ENCODE measurements around the gene ZBTB42.

Gene ZBTB42

GRCh38 chr14:104795781-104796686, 4.9 kb upstream of the ZBTB42 start:
- DNase-seq = peak; percentile 46

- DNase-seq = no peak
Measured at GRCh38 chr14:104796687-104797081, 4.2 kb upstream of the ZBTB42 start.

GRCh38 chr14:104797115-104798044, 3.5 kb upstream of the ZBTB42 start:
- DNase-seq = no peak

- DNase-seq = no peak
Measured at GRCh38 chr14:104798300-104799243, 2.3 kb upstream of the ZBTB42 start.

- DNase-seq = no peak
Measured at GRCh38 chr14:104799244-104800014, 1.5 kb upstream of the ZBTB42 start.

GRCh38 chr14:104800015-104800770, 708 bp upstream of the ZBTB42 start:
- peak; percentile 79 for DNase-seq

- no peak for DNase-seq
Measured at GRCh38 chr14:104801520-104802393, 856 bp downstream of the ZBTB42 start.

GRCh38 chr14:104802394-104803184, 1.7 kb downstream of the ZBTB42 start:
- no peak for DNase-seq

- no peak for DNase-seq
Measured at GRCh38 chr14:104803280-104803911, 2.5 kb downstream of the ZBTB42 start.

GRCh38 chr14:104803912-104804410, 3.1 kb downstream of the ZBTB42 start:
- no peak for DNase-seq

- no peak for DNase-seq
Measured at GRCh38 chr14:104804481-104805325, 3.8 kb downstream of the ZBTB42 start.

- no peak for DNase-seq
Measured at GRCh38 chr14:104805326-104805678, 4.4 kb downstream of the ZBTB42 start.

GRCh38 chr14:104805941-104806624, 5.2 kb downstream of the ZBTB42 start:
- no peak for DNase-seq

- DNase-seq = no peak
Measured at GRCh38 chr14:104806625-104807465, 5.9 kb downstream of the ZBTB42 start.

GRCh38 chr14:104808456-104808855, 7.6 kb downstream of the ZBTB42 start:
- no peak for DNase-seq

GRCh38 chr14:104810316-104810715, 9.4 kb downstream of the ZBTB42 start:
- DNase-seq = no peak
